ENCODE results near the gene TPSAB1.

GRCh38 chr16:1286513-1287094 is 46.1 kb downstream of the TPSAB1 start:
- TF ChIP-seq CTCF (IDR thresholded peaks at IDR 0.05), result no peak
- TF ChIP-seq POLR2A (IDR thresholded peaks at IDR 0.05), result no peak

Data from ovary (tissue), 3 donors.